K562 (cell line): ENCODE results near the gene AMDHD2. TPM values are rescaled to one million over a fixed set of nuclear protein-coding genes. Genes with fewer than 3 reads are reported as not detected.
A peak's percentile ranks its signal among the peaks of the same experiment; 100 is the strongest.
"Not testable (repeated sequence)": the region's sequence is repeated elsewhere in the genome, so short reads cannot be mapped to it uniquely, and the experiment has no call there.

Source experiments
- ATAC-seq: fragments of 200-7000 bp; cut with Tn5 transposase; 3 replicates; pipeline ENCODE4 v1.9.1; 2020; ENCODE audit warnings: moderate library complexity
- BruUV-seq: library from RNA; stranded (reverse); fragments of 400-500 nt; replicated peaks from 2 replicates; lab custom pipeline; 2021; lab: Mats Ljungman, UMichigan
- CTCF ChIA-PET: fragments of 300-600 bp; formaldehyde crosslinking; extraction: SDS; loops from one replicate; lab custom pipeline; 2021; ENCODE audit warnings: low intra/inter-chr PET ratio; lab: Yijun Ruan, JAX
- POLR2A ChIA-PET: fragments of 300-600, 350-650 bp; sonication (Branson Sonifier 250); formaldehyde crosslinking; extraction: SDS; loops from one replicate; lab custom pipeline; 2021; ENCODE audit warnings: antibody characterized with exemption, inconsistent platforms; lab: Yijun Ruan, JAX
- DNase-seq, 4 experiments: peaks; one replicate each; pipeline versions ENCODE4 v3.0.0 to v3.0.0-alpha.2; 2011 to 2018; ENCODE audit warnings: low spot score in 3 of 4, mixed read lengths in 3 of 4; ENCODE audit errors: extremely low read depth in 1 of 4
- FAIRE-seq: peaks from 2 replicates; lab custom pipeline; 2011; peaks lifted over from hg19 to GRCh38; lab: Jason Lieb, UNC
- H2AFZ ChIP-seq: 2 replicates; pipeline ENCODE4 v1.6.0; 2011; ENCODE audit warnings: low read depth, low read length, control low read depth, inconsistent platforms
- H3K27ac ChIP-seq: fragments of 200-600 bp; 3 replicates; pipeline ENCODE4 v1.8.0; 2011; ENCODE audit warnings: low read depth, mild to moderate bottlenecking, control low read depth, inconsistent platforms, low read length, moderate library complexity, mixed read lengths; ENCODE audit errors: extremely low read depth
- H3K27me3 ChIP-seq, 2 experiments: fragments of 300-600 bp in 1 of 2; 2 replicates in 1 of 2; 3 replicates in 1 of 2; pipeline versions ENCODE4 v1.6.0 to v1.8.0; 2011; ENCODE audit warnings: inconsistent platforms in 2 of 2, low read length in 2 of 2, mild to moderate bottlenecking in 1 of 2, mixed read lengths in 1 of 2, moderate library complexity in 1 of 2; ENCODE audit not compliant: control insufficient read depth in 2 of 2, insufficient read depth in 2 of 2
- H3K36me3 ChIP-seq: fragments of 300-600 bp; 3 replicates; pipeline ENCODE4 v1.8.0; 2011; ENCODE audit warnings: mild to moderate bottlenecking, low read length, inconsistent platforms; ENCODE audit not compliant: control insufficient read depth, insufficient read depth
- H3K4me1 ChIP-seq, 2 experiments: fragments of 200-600 bp in 1 of 2; replicated peaks in 1 of 2; 2 replicates in 1 of 2; 3 replicates in 1 of 2; pipeline versions ENCODE4 v1.5.1 to v1.8.0; 2011; ENCODE audit warnings: inconsistent platforms in 2 of 2, low read length in 2 of 2, mild to moderate bottlenecking in 1 of 2, mixed read lengths in 1 of 2, moderate library complexity in 1 of 2; ENCODE audit not compliant: control insufficient read depth in 2 of 2, insufficient read depth in 2 of 2
- H3K4me2 ChIP-seq: 2 replicates; pipeline ENCODE4 v1.6.1; 2011; ENCODE audit warnings: low read length, control low read depth, inconsistent platforms, mixed read lengths; ENCODE audit not compliant: insufficient read depth
- H3K4me3 ChIP-seq: fragments of 200-600 bp; sonication (generic), shearing (Covaris generic); 2 replicates; pipeline ENCODE4 v1.5.1; 2016; ENCODE audit warnings: control low read depth, inconsistent platforms
- H3K79me2 ChIP-seq: fragments of 200-600 bp; 3 replicates; pipeline ENCODE4 v1.8.0; 2011; ENCODE audit warnings: low read length, inconsistent platforms; ENCODE audit not compliant: control insufficient read depth, insufficient read depth
- H3K9ac ChIP-seq, 2 experiments: 2 replicates each; pipeline versions ENCODE4 v1.6.0 to v1.6.1; 2011; ENCODE audit warnings: low read depth in 2 of 2, low read length in 2 of 2, control low read depth in 1 of 2, inconsistent platforms in 1 of 2, mild to moderate bottlenecking in 1 of 2, mixed read lengths in 1 of 2; ENCODE audit not compliant: insufficient read depth in 1 of 2
- H3K9me1 ChIP-seq: one replicate; pipeline ENCODE4 v1.6.0; 2011; ENCODE audit warnings: inconsistent platforms, mild to moderate bottlenecking, low read length, moderate library complexity; ENCODE audit not compliant: control insufficient read depth, insufficient read depth
- H3K9me3 ChIP-seq: replicated peaks from 2 replicates; pipeline ENCODE4 v1.5.1; 2011; ENCODE audit warnings: low read depth, low read length, inconsistent platforms; ENCODE audit not compliant: control insufficient read depth, insufficient read depth
- H4K20me1 ChIP-seq: replicated peaks from 2 replicates; pipeline ENCODE4 v1.6.1; 2011; ENCODE audit warnings: low read length, inconsistent platforms, mixed read lengths; ENCODE audit not compliant: control insufficient read depth, insufficient read depth
- CBFA2T3 ChIP-seq: fragments of 450-650 bp; IDR thresholded peaks from 2 replicates; pipeline ENCODE4 v1.6.1; 2017
- CEBPB ChIP-seq: fragments of 450-650 bp; IDR thresholded peaks from 2 replicates; pipeline ENCODE4 v1.6.1; 2016; ENCODE audit warnings: missing genetic modification characterization, missing compliant biosample characterization
- CXXC5 ChIP-seq: fragments of 250-450 bp; sonication (Bioruptor Pico); IDR thresholded peaks from 2 replicates; pipeline ENCODE4 v1.8.0; 2022; ENCODE audit warnings: inconsistent platforms, mild to moderate bottlenecking, moderate library complexity
- DPF2 ChIP-seq: fragments of 450-650 bp; IDR thresholded peaks from 2 replicates; pipeline ENCODE4 v1.6.1; 2016
- TRIM24 ChIP-seq, 2 experiments: fragments of 450-650 bp; IDR thresholded peaks; 2 replicates each; pipeline ENCODE4 v1.6.1; 2016
- WGBS: fragments of 100-300 bp; shearing (Covaris generic); methylation state at CpG from one replicate; pipeline ENCODE4 v1.1.6; 2016; ENCODE audit warnings: low coverage, mixed read lengths; ENCODE audit not compliant: insufficient coverage; ENCODE audit errors: missing lambda C conversion rate; 5-methylcytosine and 5-hydroxymethylcytosine counted together
- in situ Hi-C: fragments of 300-500 bp; cut with MboI; formaldehyde crosslinking; loops from 4 replicates; pipeline ENCODE4 v1.15.0; 2018; ENCODE audit warnings: inconsistent platforms, mixed read lengths
- intact Hi-C: fragments of 100-400 bp; cut with micrococcal nuclease; formaldehyde crosslinking; loops from 2 replicates; pipeline ENCODE4 v1.14.2; 2022
- polyA plus RNA-seq, 8 experiments: library from polyadenylated mRNA; depleted of rRNA in 4 of 8; stranded (reverse) in 5 of 8; unstranded in 3 of 8; fragments of >200 nt; fragmentation: Nextera tagmentation in 2 of 8; fragmentation: Illumina TruSeq in 1 of 8; extraction: Ambion mirVana in 2 of 8; extraction: Trizol in 1 of 8; gene quantifications; 2 replicates each; pipeline versions ENCODE4 v1.2.1 to v1.2.3, GENCODE V29; 2011 to 2014; ENCODE audit warnings: inconsistent platforms in 1 of 8, missing spikeins in 1 of 8
- total RNA-seq, 7 experiments: library from RNA; depleted of rRNA in 6 of 7; stranded (reverse); fragments of >200 nt in 6 of 7; fragmentation: Illumina TruSeq in 2 of 7; extraction: Trizol in 2 of 7; gene quantifications; 2 replicates each; pipeline versions ENCODE4 v1.2.1 to v1.2.3, GENCODE V29; 2011 to 2021; ENCODE audit warnings: low replicate concordance in 1 of 7

AMDHD2 gene
- total and polyA plus RNA-seq, 9 of the 15 experiments (the other 6 are each of a cell fraction or from before 2014, with no cell fraction given), result 0.38 to 56.9 (median 18.3) TPM; not detected in 1

DNA sequence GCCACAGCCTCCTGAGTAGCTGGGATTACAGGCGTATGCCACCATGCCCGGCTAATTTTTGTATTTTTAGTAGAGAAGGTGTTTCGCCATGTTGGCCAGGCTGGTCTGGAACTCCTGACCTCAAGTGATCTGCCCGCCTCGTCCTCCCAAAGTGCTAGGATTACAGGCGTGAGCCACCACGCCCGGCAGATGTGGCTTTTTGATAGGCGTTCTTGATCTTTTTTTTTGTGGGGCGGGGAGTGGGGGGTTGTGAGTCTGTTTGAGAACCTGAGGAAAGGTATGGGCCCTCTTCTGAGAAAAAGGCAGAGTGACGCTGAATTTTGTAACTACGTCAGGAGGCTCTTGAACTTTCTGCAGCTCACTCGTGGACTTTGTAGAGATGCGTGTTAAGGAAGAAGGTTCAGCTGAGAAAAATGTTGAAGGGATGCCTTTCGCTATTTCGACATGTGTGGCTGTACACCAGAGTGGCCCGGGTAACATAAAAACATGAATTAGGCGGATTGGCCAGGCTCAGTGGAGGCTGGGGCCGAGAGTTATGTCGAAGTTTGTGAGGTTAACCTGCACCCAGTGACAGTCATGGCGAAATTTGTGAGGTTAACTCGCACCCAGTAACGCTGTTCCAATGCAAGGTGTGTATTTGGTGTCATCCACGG, 19.1 kb downstream of the AMDHD2 start:
- Histone ChIP-seq H3K4me2 (0 out of 2 replicates have a peak overlapping the region, but pooled peaks have one; percentile 3), H3K79me2 (peaks cover 37% of the 10 kb centered on the region), H3K4me1 (peaks cover 12 to 25% of the 10 kb centered on the region in 2 experiments; a peak in 4 of 5 replicates), H3K36me3 (peaks cover 16% of the 10 kb centered on the region; the same call in 2 of the 3 replicates), H3K4me3 (0 out of 2 replicates have a peak overlapping the region, but pooled peaks have one; percentile 73)
- H3K27ac ChIP-seq, intact Hi-C loops, H4K20me1 ChIP-seq, H3K9me1 ChIP-seq, in situ Hi-C loops, CTCF ChIA-PET, H3K27me3 ChIP-seq, FAIRE-seq, ATAC-seq, H3K9me3 ChIP-seq, H2AFZ ChIP-seq, H3K9ac ChIP-seq: not testable (repeated sequence)
- WGBS, result 63% methylated on average over 24 of the region's 24 CpGs
- DNase-seq, result peak in 1 of 4 experiments; percentile 42
- POLR2A ChIA-PET, result interaction anchor here (0.6 kb wide), 1 partner anchor 20 kb away, joined by 4 read pairs; no protein-coding TSS in a partner anchor
- 0 out of 2 replicates have a peak, but pooled peaks have one; percentile 24 for TF ChIP-seq DPF2
- TF ChIP-seq TRIM24 (IDR thresholded peaks at IDR 0.05), result peak; percentile 31 to 48; a peak in 2 of 4 replicates
- peak; percentile 28; the same call in 1 of the 2 replicates for TF ChIP-seq CXXC5 (CRISPR knock-in tag)
- TF ChIP-seq CBFA2T3, result peak; percentile 51
- TF ChIP-seq CEBPB (tag), result 0 out of 2 replicates have a peak, but pooled peaks have one; percentile 30
- BruUV-seq, result TSS peak; percentile 51
